B cell (primary cell): ENCODE results near the gene EPB41L2. TPM values are rescaled to one million over a fixed set of nuclear protein-coding genes. Genes with fewer than 3 reads are reported as not detected.

Source experiments
- ATAC-seq: fragments of 200-7000 bp; cut with Tn5 transposase; one replicate; pipeline ENCODE4 v1.10.0; 2021; ENCODE audit warnings: low read depth, mild to moderate bottlenecking, moderate number of reproducible peaks, moderate library complexity
- CTCF ChIA-PET: fragments of 350-600 bp; sonication (Branson Sonifier 250); formaldehyde crosslinking; loops from one replicate; lab custom pipeline; 2021; ENCODE audit warnings: antibody characterized with exemption, inconsistent platforms; lab: Charles Lee
- POLR2A ChIA-PET: fragments of 350-600 bp; sonication (Branson Sonifier 250); formaldehyde crosslinking; loops from one replicate; lab custom pipeline; 2021; ENCODE audit warnings: antibody characterized with exemption; lab: Charles Lee
- DNase-seq: peaks from one replicate; pipeline ENCODE4 v3.0.0; 2013
- H2AFZ ChIP-seq: 2 replicates; pipeline ENCODE4 v1.6.1; 2012; ENCODE audit warnings: mild to moderate bottlenecking, low read depth, low read length; ENCODE audit not compliant: insufficient read depth, poor library complexity, severe bottlenecking
- H3K27ac ChIP-seq, 2 donors: 1 replicate in 1 of 2; 2 replicates in 1 of 2; pipeline ENCODE4 v1.5.1; 2012 to 2013; ENCODE audit warnings: low read length in 2 of 2, mild to moderate bottlenecking in 2 of 2, moderate library complexity in 1 of 2
- H3K27me3 ChIP-seq, 4 experiments: fragments of 200-600 bp in 1 of 4; sonication (generic) in 1 of 4; replicated peaks in 1 of 4; 1 replicate in 2 of 4; 2 replicates in 2 of 4; pipeline versions ENCODE4 v1.6.1 to v1.7.0; 2013 to 2016; ENCODE audit warnings: low read length in 3 of 4, mild to moderate bottlenecking in 2 of 4, mixed read lengths in 1 of 4, moderate library complexity in 1 of 4; ENCODE audit not compliant: insufficient read depth in 4 of 4, control insufficient read depth in 3 of 4; ENCODE audit errors: control extremely low read depth in 1 of 4
- H3K36me3 ChIP-seq, 2 experiments: replicated peaks in 1 of 2; 1 replicate in 1 of 2; 2 replicates in 1 of 2; pipeline versions ENCODE4 v1.6.1 to v1.7.1; 2013; ENCODE audit warnings: low read length in 1 of 2; ENCODE audit not compliant: insufficient read depth in 2 of 2, control insufficient read depth in 1 of 2; ENCODE audit errors: control extremely low read depth in 1 of 2, extremely low read depth in 1 of 2
- H3K4me1 ChIP-seq, 2 donors: fragments of 200-600 bp in 1 of 2; sonication (generic) in 1 of 2; 1 replicate in 1 of 2; 2 replicates in 1 of 2; pipeline versions ENCODE4 v1.5.1 to v1.6.1; 2013 to 2017; ENCODE audit warnings: low read length in 2 of 2; ENCODE audit not compliant: control insufficient read depth in 2 of 2, insufficient read depth in 2 of 2
- H3K4me2 ChIP-seq: replicated peaks from 2 replicates; pipeline ENCODE3; 2012; ENCODE audit warnings: mild to moderate bottlenecking, low read depth, low read length; ENCODE audit not compliant: poor library complexity, severe bottlenecking
- H3K4me3 ChIP-seq, 5 experiments: fragments of 200-600 bp in 1 of 5; sonication (generic) in 1 of 5; 1 replicate in 3 of 5; 2 replicates in 2 of 5; pipeline versions ENCODE4 v1.5.1 to v1.7.0; 2011 to 2016; ENCODE audit warnings: low read length in 4 of 5, mild to moderate bottlenecking in 4 of 5, low read depth in 2 of 5, control low read depth in 1 of 5, moderate library complexity in 1 of 5; ENCODE audit not compliant: insufficient read depth in 1 of 5; ENCODE audit errors: control extremely low read depth in 1 of 5, extremely low read depth in 1 of 5
- H3K79me2 ChIP-seq: fragments of 200-600 bp; sonication (generic); one replicate; pipeline ENCODE4 v1.6.0; 2016; ENCODE audit warnings: low read length; ENCODE audit not compliant: control insufficient read depth, insufficient read depth
- H3K9ac ChIP-seq: fragments of 200-600 bp; sonication (generic); 2 replicates; pipeline ENCODE4 v1.6.1; 2017; ENCODE audit warnings: mild to moderate bottlenecking, low read length, moderate library complexity
- H3K9me3 ChIP-seq, 3 donors: one replicate each; pipeline versions ENCODE4 v1.6.1 to v1.7.1; 2013; ENCODE audit warnings: low read length in 2 of 3; ENCODE audit not compliant: control insufficient read depth in 2 of 3, insufficient read depth in 1 of 3; ENCODE audit errors: control extremely low read depth in 1 of 3
- H4K20me1 ChIP-seq: 2 replicates; pipeline ENCODE4 v1.6.0; 2012; ENCODE audit warnings: mild to moderate bottlenecking, low read length; ENCODE audit not compliant: insufficient read depth, control insufficient read depth, poor library complexity, severe bottlenecking
- H3K27ac Mint-ChIP-seq: one replicate; pipeline ENCODE4 v1.8.0; 2021; ENCODE audit warnings: mixed read lengths
- H3K27me3 Mint-ChIP-seq: one replicate; pipeline ENCODE4 v1.8.0; 2021; ENCODE audit warnings: mixed read lengths
- H3K4me1 Mint-ChIP-seq: one replicate; pipeline ENCODE4 v1.8.0; 2021; ENCODE audit warnings: mixed read lengths
- H3K4me3 Mint-ChIP-seq: one replicate; pipeline ENCODE4 v1.8.0; 2021; ENCODE audit warnings: mixed read lengths
- H3K9me3 Mint-ChIP-seq: one replicate; pipeline ENCODE4 v1.8.0; 2022; ENCODE audit warnings: mixed read lengths; ENCODE audit not compliant: insufficient read depth
- EZH2 ChIP-seq: IDR thresholded peaks from 2 replicates; pipeline ENCODE4 v1.6.1; 2012; ENCODE audit warnings: borderline replicate concordance, low read depth, mild to moderate bottlenecking, moderate library complexity, low read length; ENCODE audit not compliant: insufficient read depth, poor library complexity, severe bottlenecking
- WGBS: methylation state at CpG from one replicate; pipeline ENCODE4 v1.1.5; 2013; ENCODE audit warnings: missing lambda C conversion rate; ENCODE audit not compliant: insufficient coverage; 5-methylcytosine and 5-hydroxymethylcytosine counted together
- intact Hi-C: fragments of 100-400 bp; cut with micrococcal nuclease; formaldehyde crosslinking; loops from one replicate; pipeline ENCODE4 v1.10.0; 2022
- polyA plus RNA-seq: library from polyadenylated mRNA; depleted of rRNA; stranded (reverse); fragments of >200 nt; gene quantifications from 2 replicates; pipeline ENCODE4 v1.2.3, GENCODE V29; 2012
- total RNA-seq, 2 donors: library from RNA; stranded (reverse); fragments of 120-200 nt in 1 of 2; gene quantifications; 1 replicate in 1 of 2; 2 replicates in 1 of 2; pipeline versions ENCODE4 v1.2.3 to v1.2.4, GENCODE V29; 2013 to 2022
- TF ChIP-seq, protein P1 (sequence below): fragments of 200-600 bp; IDR thresholded peaks from one replicate; pipeline ENCODE4 v1.8.0; 2022; ENCODE audit warnings: antibody characterized with exemption, mild to moderate bottlenecking

EPB41L2 gene
- total and polyA plus RNA-seq, 2 donors (not counting 1 experiment from before 2014, with no cell fraction given), result 17.8 to 61.0 TPM

DNA sequence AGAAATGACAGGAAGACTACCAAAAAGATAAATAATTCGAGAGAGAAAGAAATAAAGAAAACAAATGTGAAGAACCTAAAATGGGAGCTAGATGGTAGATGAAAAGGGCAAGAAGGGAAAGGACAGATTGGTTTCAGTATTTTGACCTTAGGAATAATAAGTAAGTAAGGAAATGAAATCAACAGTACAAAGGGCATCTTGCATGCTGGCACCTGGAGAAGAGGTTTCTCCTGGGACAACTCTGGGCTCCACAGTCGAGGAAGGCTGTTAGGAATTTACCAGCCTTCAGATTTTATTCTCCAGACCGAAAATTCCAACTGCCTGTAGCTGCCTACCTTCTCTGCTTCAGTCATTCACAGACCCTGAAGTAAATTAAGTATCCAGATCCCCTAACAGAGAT is 155.4 kb downstream of the EPB41L2 start:
- no peaks in the 10 kb centered on the region for H4K20me1 ChIP-seq
- DNase-seq (no peak), ATAC-seq (no peak)
- H3K4me2 ChIP-seq, result no peak overlapping the region
- no peaks in the 10 kb centered on the region for H3K27me3 ChIP-seq
- H3K4me1 Mint-ChIP-seq, result peaks cover 8% of the 10 kb centered on the region
- no peak overlapping the region for H3K27ac ChIP-seq
- H3K27me3 Mint-ChIP-seq, result no peaks in the 10 kb centered on the region
- no peak overlapping the region for H3K4me3 ChIP-seq
- 100% methylated on average over 2 of the region's 3 CpGs for WGBS
- intact Hi-C loops, result no loop called here
- no peak overlapping the region for H3K4me3 Mint-ChIP-seq
- H3K27ac Mint-ChIP-seq, result no peak overlapping the region
- TF ChIP-seq, protein P1, sequence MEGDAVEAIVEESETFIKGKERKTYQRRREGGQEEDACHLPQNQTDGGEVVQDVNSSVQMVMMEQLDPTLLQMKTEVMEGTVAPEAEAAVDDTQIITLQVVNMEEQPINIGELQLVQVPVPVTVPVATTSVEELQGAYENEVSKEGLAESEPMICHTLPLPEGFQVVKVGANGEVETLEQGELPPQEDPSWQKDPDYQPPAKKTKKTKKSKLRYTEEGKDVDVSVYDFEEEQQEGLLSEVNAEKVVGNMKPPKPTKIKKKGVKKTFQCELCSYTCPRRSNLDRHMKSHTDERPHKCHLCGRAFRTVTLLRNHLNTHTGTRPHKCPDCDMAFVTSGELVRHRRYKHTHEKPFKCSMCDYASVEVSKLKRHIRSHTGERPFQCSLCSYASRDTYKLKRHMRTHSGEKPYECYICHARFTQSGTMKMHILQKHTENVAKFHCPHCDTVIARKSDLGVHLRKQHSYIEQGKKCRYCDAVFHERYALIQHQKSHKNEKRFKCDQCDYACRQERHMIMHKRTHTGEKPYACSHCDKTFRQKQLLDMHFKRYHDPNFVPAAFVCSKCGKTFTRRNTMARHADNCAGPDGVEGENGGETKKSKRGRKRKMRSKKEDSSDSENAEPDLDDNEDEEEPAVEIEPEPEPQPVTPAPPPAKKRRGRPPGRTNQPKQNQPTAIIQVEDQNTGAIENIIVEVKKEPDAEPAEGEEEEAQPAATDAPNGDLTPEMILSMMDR, result no peak
- no peak for TF ChIP-seq EZH2
- CTCF ChIA-PET, result interaction anchor here (1.2 kb wide), 1 partner anchor 23 kb away, joined by 3 read pairs; no protein-coding TSS in a partner anchor
- no peak overlapping the region for H3K9ac ChIP-seq
- H3K4me1 ChIP-seq, result no peaks in the 10 kb centered on the region
- H3K9me3 ChIP-seq, result no peaks in the 10 kb centered on the region
- H3K36me3 ChIP-seq, result no peaks in the 10 kb centered on the region
- POLR2A ChIA-PET, result no interaction called here
- peaks cover 6% of the 10 kb centered on the region for H3K79me2 ChIP-seq
- no peaks in the 10 kb centered on the region for H3K9me3 Mint-ChIP-seq
- no peak overlapping the region for H2AFZ ChIP-seq

DNA sequence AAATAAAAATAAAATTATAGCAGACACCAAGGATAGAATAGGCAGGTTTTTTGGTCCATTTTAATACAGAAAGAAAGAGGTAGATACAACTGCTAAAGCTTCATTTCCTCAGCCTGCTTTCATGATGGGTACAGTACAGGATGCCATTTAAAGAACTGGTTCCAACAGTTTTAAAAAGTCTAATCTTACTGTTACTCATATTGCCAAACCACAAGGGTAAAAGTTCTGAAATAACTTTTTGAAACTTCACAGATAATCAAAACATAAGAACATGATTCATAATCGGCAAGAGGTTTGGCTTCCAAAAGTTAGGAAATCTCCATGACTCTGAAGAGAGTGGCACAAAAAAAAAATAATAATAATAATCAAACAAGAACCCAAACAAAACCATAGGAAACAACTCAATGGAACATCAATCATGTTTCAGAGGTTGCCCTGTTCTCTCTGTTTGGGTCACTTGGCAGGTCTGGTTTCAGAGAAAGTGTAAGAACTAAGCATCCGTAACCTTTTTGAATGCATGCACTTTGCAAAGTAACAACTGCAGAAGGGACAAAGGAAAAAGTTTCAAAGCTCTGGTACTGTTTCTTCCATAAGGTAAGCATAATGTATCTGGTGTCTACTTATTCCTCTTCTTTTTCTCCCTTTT is 156.2 kb downstream of the EPB41L2 start:
- Histone ChIP-seq H3K27me3 (no peaks in the 10 kb centered on the region), H3K4me1 (no peaks in the 10 kb centered on the region), H3K4me3 (no peak overlapping the region), H3K27ac (no peak overlapping the region), H3K9me3 (no peaks in the 10 kb centered on the region), H3K79me2 (no peaks in the 10 kb centered on the region), H3K36me3 (no peaks in the 10 kb centered on the region), H3K4me2 (no peak overlapping the region), H3K9ac (no peak overlapping the region), H4K20me1 (no peaks in the 10 kb centered on the region), H2AFZ (no peak overlapping the region)
- no CpG with 5 or more reads among the region's 2 CpGs for WGBS
- no peak for DNase-seq
- intact Hi-C loops, result no loop called here
- no peaks in the 10 kb centered on the region for H3K9me3 Mint-ChIP-seq
- no peak for ATAC-seq
- ChIA-PET CTCF (interaction anchor here (0.6 to 1.2 kb wide), 3 partner anchors 12 to 811 kb away, joined by 3 to 4 read pairs (median 3); no protein-coding TSS in a partner anchor), POLR2A (no interaction called here)
- no peak for TF ChIP-seq EZH2
- TF ChIP-seq, protein P1, result no peak
- H3K27me3 Mint-ChIP-seq, result no peaks in the 10 kb centered on the region
- H3K4me3 Mint-ChIP-seq, result no peak overlapping the region
- H3K4me1 Mint-ChIP-seq, result peaks cover 5% of the 10 kb centered on the region
- H3K27ac Mint-ChIP-seq, result no peak overlapping the region
